HepG2 (cell line): ENCODE data around the gene MSI2. TPM values are rescaled to one million over a fixed set of nuclear protein-coding genes. Genes with fewer than 3 reads are reported as not detected.

Experiments used
- ATF7 ChIP-seq, 2 experiments: fragments of 450-650 bp in 1 of 2; sonication (generic) in 1 of 2; formaldehyde crosslinking in 1 of 2; IDR thresholded peaks; 2 replicates each; pipeline versions ENCODE4 v1.4.0 to v1.6.1; 2016 to 2020; ENCODE audit warnings: antibody characterized with exemption in 1 of 2, mild to moderate bottlenecking in 1 of 2, missing genetic modification reagents in 1 of 2
- CHCHD3 ChIP-seq: sonication (generic); formaldehyde crosslinking; IDR thresholded peaks from 2 replicates; pipeline ENCODE4 v1.8.0; 2022; ENCODE audit warnings: mild to moderate bottlenecking, missing genetic modification reagents, moderate library complexity
- HOXA9 ChIP-seq: sonication (generic); formaldehyde crosslinking; IDR thresholded peaks from 2 replicates; pipeline ENCODE4 v1.8.1; 2022; ENCODE audit warnings: missing genetic modification reagents, mild to moderate bottlenecking, moderate library complexity, borderline replicate concordance
- KDM6A ChIP-seq: IDR thresholded peaks from 2 replicates; pipeline ENCODE4 v1.6.1; 2016; ENCODE audit warnings: low read depth
- MAFK ChIP-seq, 2 experiments: IDR thresholded peaks in 1 of 2; conservative IDR thresholded peaks in 1 of 2; 2 replicates each; pipeline ENCODE4 v1.6.1; 2011; ENCODE audit warnings: improper control_type of control experiment in 2 of 2, low read length in 2 of 2
- MBNL3 ChIP-seq: fragments of 250-450 bp; sonication (Bioruptor Pico); conservative IDR thresholded peaks from 2 replicates; pipeline ENCODE4 v1.8.0; 2022; ENCODE audit warnings: mild to moderate bottlenecking, inconsistent platforms
- MEF2D ChIP-seq: sonication (generic); formaldehyde crosslinking; IDR thresholded peaks from 2 replicates; pipeline ENCODE4 v1.5.1; 2020; ENCODE audit warnings: mild to moderate bottlenecking, missing genetic modification reagents
- NCOA2 ChIP-seq: sonication (generic); formaldehyde crosslinking; IDR thresholded peaks from 2 replicates; pipeline ENCODE4 v1.8.0; 2022; ENCODE audit warnings: inconsistent platforms
- SALL1 ChIP-seq: sonication (generic); formaldehyde crosslinking; IDR thresholded peaks from 2 replicates; pipeline ENCODE4 v1.8.0; 2022; ENCODE audit warnings: mild to moderate bottlenecking, missing genetic modification reagents
- U2AF2 ChIP-seq: fragments of 200-400 bp; formaldehyde crosslinking; IDR thresholded peaks from 2 replicates; pipeline ENCODE4 v1.6.1; 2017; ENCODE audit warnings: low read depth, mild to moderate bottlenecking, low read length
- ZBTB25 ChIP-seq: IDR thresholded peaks from 2 replicates; pipeline ENCODE4 v1.6.1; 2018; ENCODE audit warnings: missing genetic modification reagents
- ZC3H4 ChIP-seq: sonication (generic); formaldehyde crosslinking; IDR thresholded peaks from 2 replicates; pipeline ENCODE4 v1.4.0; 2020; ENCODE audit warnings: missing genetic modification reagents, borderline replicate concordance
- ZNF264 ChIP-seq: sonication (generic); formaldehyde crosslinking; IDR thresholded peaks from 2 replicates; pipeline ENCODE4 v1.4.0; 2020; ENCODE audit warnings: missing genetic modification reagents
- ZNF362 ChIP-seq: sonication (generic); formaldehyde crosslinking; IDR thresholded peaks from 2 replicates; pipeline ENCODE4 v1.4.0; 2020; ENCODE audit warnings: missing genetic modification reagents, mild to moderate bottlenecking, borderline replicate concordance
- ZNF567 ChIP-seq: sonication (generic); formaldehyde crosslinking; IDR thresholded peaks from 2 replicates; pipeline ENCODE4 v1.8.1; 2023; ENCODE audit warnings: mild to moderate bottlenecking, missing genetic modification reagents, borderline replicate concordance
- ZNF576 ChIP-seq: sonication (generic); formaldehyde crosslinking; IDR thresholded peaks from 2 replicates; pipeline ENCODE4 v1.4.0; 2020; ENCODE audit warnings: mild to moderate bottlenecking, missing genetic modification reagents
- ZNF724P ChIP-seq: sonication (generic); formaldehyde crosslinking; IDR thresholded peaks from 2 replicates; pipeline ENCODE4 v1.8.0; 2022; ENCODE audit warnings: missing genetic modification reagents, borderline replicate concordance
- ZNF781 ChIP-seq: sonication (generic); formaldehyde crosslinking; IDR thresholded peaks from 2 replicates; pipeline ENCODE4 v1.5.1; 2020; ENCODE audit warnings: borderline replicate concordance, mild to moderate bottlenecking, missing genetic modification reagents; ENCODE audit errors: not compliant biosample characterization
- ZNF841 ChIP-seq: sonication (generic); formaldehyde crosslinking; IDR thresholded peaks from 2 replicates; pipeline ENCODE4 v1.8.1; 2023; ENCODE audit warnings: missing genetic modification reagents, borderline replicate concordance
- ZSCAN20 ChIP-seq: sonication (generic); formaldehyde crosslinking; IDR thresholded peaks from 2 replicates; pipeline ENCODE4 v1.4.0; 2020; ENCODE audit warnings: missing genetic modification reagents, mild to moderate bottlenecking, borderline replicate concordance
- polyA plus RNA-seq, 8 experiments: library from polyadenylated mRNA; depleted of rRNA in 3 of 8; stranded (reverse) in 7 of 8; unstranded in 1 of 8; fragments of >200 nt; fragmentation: Illumina TruSeq in 4 of 8; extraction: Trizol in 4 of 8; gene quantifications; 2 replicates each; pipeline versions ENCODE4 v1.2.1 to v1.2.3, GENCODE V29; 2011 to 2016; ENCODE audit warnings: low read depth in 4 of 8, missing spikeins in 1 of 8, mixed read lengths in 1 of 8; ENCODE audit not compliant: insufficient read depth in 1 of 8
- total RNA-seq, 5 experiments: library from RNA; depleted of rRNA; stranded (reverse); fragments of >200 nt; fragmentation: Illumina TruSeq; extraction: Trizol; gene quantifications; 2 replicates each; pipeline ENCODE4 v1.2.3, GENCODE V29; 2016; ENCODE audit warnings: low read depth in 1 of 5

MSI2 gene
- total and polyA plus RNA-seq, 2 of the 13 experiments (the other 11 are each of a cell fraction or from before 2014, with no cell fraction given), result 77.5 to 78.4 TPM

GRCh38 chr17:57580055-57580739, 323.9 kb downstream of the MSI2 start (continued):
- TF ChIP-seq MBNL3 (CRISPR knock-in tag), result no peak
- no peak for TF ChIP-seq ZNF724P (CRISPR knock-in tag)
- no peak for TF ChIP-seq U2AF2
- peak; percentile 99 for TF ChIP-seq SALL1 (CRISPR knock-in tag)
- no peak for TF ChIP-seq HOXA9 (CRISPR knock-in tag)
- no peak for TF ChIP-seq ZNF841 (CRISPR knock-in tag)
- TF ChIP-seq ATF7 (IDR thresholded peaks at IDR 0.05), result no peak
- TF ChIP-seq ATF7 (CRISPR knock-in tag; IDR thresholded peaks at IDR 0.05), result no peak; the same call in 1 of the 2 replicates
- TF ChIP-seq ZNF362 (CRISPR knock-in tag), result peak; percentile 73; the same call in 1 of the 2 replicates
- no peak for TF ChIP-seq MAFK (conservative IDR thresholded peaks at IDR 0.05 in 1 of 2, IDR thresholded peaks at IDR 0.05 in 1 of 2; ENCODE audit: low read length in 2 of 2)
- TF ChIP-seq ZNF576 (CRISPR knock-in tag), result no peak
- TF ChIP-seq ZNF567 (CRISPR knock-in tag), result no peak
- TF ChIP-seq KDM6A (CRISPR knock-in tag), result peak; percentile 64
- peak; percentile 79 for TF ChIP-seq MEF2D
- no peak for TF ChIP-seq ZC3H4
- peak; percentile 60; the same call in 1 of the 2 replicates for TF ChIP-seq ZBTB25 (CRISPR knock-in tag)
- TF ChIP-seq ZNF781 (CRISPR knock-in tag), result peak; percentile 36
- no peak for TF ChIP-seq ZSCAN20
- peak; percentile 75 for TF ChIP-seq ZNF264 (CRISPR knock-in tag)
- no peak for TF ChIP-seq CHCHD3 (CRISPR knock-in tag)
- TF ChIP-seq NCOA2 (CRISPR knock-in tag), result peak; percentile 98
